NCI-H146 treated with DMSO at 0.1 percent for 48 hours (cell line): ENCODE measurements around the gene NEBL.
"Not testable (repeated sequence)": the region's sequence is repeated elsewhere in the genome, so short reads cannot be mapped to it uniquely, and the experiment has no call there.

ENCODE experiments used
- DNase-seq: peaks from one replicate; lab custom pipeline; 2025; ENCODE audit not compliant: unreplicated experiment; lab: John Stamatoyannopoulos, UW

Gene NEBL

DNA sequence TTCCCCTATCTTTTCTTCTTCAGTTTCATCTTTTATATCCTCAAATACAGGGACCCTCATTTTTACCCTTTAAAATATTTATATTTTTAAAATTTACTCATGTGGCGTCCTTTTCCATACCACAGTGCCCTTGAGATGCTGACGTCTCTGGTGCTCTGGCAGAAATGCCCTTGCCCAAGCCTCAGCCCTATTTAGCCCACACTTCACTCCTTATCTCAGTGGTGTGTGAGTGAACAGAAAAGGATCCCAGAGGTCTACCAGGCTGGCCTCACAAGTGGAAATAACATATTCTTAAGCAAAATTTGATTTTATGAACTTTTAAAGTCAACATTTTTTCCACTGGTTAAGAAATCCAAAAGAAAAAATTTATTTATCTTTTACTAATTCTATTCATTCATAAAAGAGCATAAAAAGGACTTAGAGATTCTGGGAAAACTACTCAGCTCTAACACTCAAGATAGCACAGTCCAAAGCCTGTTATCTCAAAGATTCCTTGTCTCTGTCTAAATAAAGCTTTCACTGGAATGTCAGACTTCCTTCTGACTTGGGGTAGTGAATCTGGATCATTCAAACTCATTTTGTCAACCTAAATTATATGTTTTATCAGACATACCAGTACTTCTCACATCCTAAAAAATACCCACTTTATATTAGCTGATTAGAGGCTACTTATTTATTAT, at the start of gene NEBL:
Gene NEBL, minus strand, starts transcription at position 166 of the 680 bp plus-strand sequence. Its CDS starts 106 bp downstream, at position 60.
- DNase-seq: no peak

DNA sequence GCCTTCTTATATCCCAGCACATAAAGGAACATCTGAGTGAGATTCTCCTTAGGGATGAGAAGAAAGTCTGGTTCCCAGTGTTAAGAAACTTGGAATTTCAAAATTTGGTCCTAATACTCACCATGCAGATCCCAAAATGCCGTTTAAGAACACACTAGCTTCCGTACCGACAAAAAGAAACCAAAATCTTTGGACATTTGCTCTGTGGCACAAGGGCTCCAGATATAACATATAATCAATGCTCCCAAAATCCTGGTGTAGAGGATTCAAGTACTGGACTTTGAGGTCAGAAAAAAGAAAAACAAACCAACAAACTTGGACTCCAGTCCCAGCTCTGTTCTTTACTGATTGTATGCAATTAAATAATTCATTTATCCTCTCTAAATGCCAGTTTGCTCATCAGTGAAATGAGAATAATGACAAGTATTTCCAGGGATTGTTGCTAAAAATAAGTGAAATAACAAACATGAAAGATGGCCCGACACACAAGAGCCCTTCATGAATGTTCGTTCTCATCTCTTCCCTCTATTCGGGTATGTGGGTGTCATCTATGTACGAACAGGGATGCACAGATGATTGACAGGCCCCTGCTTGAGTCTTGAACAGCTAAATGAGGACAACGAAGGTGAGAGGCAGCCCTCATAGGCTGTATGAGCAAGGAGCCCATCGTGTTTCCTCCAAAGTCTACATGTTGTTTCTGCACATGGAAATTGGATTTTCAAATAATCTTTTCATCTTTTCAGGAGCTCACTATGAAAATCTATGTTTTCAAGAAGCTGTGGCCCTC, 48.6 kb upstream of the NEBL start:
- no peak for DNase-seq

DNA sequence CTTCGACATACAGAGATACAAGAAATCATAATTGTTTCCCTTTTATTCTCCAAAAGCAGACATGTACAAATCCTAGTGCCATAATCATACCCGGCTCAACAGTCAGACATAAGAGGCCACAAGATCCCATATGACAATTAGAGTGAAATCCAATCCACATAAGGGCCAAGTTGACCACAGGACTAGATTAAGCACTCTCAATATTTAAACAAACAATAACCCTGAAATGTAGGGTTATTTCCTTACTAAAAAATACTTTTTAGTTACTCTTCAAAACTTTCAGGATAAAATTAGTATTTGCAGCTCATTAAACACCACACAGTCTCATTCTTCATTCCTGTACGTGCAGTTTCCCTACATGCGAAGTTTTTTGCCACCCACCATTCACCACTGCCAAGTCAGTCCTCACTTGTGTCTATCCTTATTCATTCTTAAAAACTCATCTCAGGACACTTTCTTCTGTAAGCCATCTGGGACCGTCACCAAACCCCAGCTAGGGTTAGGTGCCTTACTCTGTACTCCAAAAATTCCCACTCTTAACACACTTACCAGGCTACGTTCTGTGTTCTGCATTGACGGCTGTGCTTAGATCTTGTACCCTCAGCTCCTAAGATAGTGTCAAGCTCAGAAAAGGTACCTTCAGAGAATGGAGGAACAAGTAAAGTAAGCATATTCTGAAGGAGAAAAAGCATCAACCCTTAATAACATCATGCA, 47.8 kb upstream of the NEBL start:
- DNase-seq: no peak

- DNase-seq: not testable (repeated sequence)
Observed at GRCh38 chr10:20939414-20939813, 42.3 kb upstream of the NEBL start.

GRCh38 chr10:20936396-20936795, 39.3 kb upstream of the NEBL start:
- peak; percentile 76 for DNase-seq

- DNase-seq: no peak
Observed at GRCh38 chr10:20935931-20936330, 38.8 kb upstream of the NEBL start.

GRCh38 chr10:20935301-20935700, 38.2 kb upstream of the NEBL start:
- no peak for DNase-seq

DNA sequence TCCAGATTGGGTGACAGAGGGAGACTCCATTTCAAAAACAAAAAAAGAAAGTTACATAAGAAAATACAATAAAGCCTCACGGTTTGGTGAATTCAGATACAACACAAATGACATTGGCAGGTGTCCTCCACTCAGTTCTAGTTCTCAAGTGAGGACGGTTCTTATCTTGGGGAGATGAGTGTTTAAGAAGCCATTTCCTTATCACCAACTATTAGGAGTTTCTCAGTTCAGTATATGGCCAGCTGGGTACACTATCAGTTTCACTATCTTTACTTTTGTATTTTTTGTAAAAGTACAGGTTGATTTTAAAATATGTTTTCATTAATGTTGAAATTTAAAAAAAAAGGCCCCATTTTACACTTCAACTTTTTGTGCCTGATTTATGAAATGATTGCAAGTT, 36.6 kb upstream of the NEBL start:
- DNase-seq: no peak

- DNase-seq: no peak
Observed at GRCh38 chr10:20932606-20933126, 35.6 kb upstream of the NEBL start.

DNA sequence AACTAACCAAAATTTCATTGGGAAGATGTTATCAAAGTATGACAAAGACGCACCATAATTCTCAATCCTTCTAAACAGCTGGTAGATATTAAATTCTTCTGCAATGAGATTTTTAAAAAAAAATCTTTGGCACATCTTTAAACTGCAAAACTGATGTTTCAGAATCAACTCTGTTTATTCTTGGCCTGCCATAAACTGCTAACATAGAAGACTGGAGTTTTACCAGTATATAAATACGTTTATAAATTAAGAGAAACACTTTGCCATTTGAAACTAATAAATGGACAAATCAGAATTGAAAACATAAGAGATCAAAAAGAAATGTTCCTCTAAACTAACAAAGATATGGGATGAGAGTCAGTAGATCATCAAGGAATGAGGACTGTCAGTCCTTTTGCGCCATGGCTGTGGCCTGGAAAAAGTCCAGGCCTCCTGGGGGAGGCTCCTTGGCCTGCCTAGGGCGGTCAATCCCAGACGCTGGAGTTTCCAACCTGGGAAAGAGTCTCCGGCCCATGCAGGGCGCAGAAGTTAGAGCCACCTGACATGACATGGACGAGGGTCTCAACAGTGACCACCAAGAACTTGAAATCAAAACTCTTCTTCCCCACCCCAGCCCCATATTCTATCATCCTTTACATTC, 34.2 kb upstream of the NEBL start:
- DNase-seq: no peak

DNA sequence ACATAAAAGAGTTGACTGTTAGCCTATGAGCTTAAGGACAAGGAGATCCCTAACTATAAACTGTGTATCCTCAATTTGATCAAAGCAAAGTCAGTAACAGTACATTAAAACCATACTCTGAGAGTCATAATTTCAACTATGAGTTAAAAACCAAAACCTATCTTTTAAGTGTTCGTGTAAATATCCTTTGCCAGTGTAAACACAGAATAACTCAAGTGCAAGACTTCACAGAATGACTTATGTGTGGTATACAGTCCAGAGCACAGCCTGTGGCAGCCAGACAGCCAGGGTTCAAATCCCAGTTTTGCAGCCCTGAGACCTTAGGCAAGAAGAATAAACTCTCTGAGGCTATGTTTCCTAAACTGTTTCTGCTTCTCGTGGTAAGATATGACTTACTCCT, 30.3 kb upstream of the NEBL start:
- DNase-seq: no peak

DNA sequence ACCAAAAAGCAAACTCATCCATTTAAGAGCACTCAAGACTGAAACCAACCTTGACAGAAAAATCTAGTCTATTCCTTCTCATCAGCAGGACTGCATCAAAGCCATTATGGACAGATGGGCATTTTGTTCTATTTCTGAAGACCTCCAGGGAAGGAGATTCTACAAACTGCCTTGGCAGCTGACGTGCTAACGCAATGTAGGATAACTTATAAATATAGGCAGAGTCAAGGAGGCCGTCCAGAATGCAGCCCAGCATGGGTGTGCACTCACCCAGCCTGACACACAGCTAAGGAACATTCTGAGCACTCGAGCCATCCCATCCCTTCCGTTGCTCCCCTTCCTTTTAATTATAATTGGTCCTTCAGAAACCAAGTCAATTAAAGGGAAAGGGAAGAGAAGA, 25.3 kb upstream of the NEBL start:
- DNase-seq: no peak

GRCh38 chr10:20922033-20922432, 24.9 kb upstream of the NEBL start:
- DNase-seq: no peak

DNA sequence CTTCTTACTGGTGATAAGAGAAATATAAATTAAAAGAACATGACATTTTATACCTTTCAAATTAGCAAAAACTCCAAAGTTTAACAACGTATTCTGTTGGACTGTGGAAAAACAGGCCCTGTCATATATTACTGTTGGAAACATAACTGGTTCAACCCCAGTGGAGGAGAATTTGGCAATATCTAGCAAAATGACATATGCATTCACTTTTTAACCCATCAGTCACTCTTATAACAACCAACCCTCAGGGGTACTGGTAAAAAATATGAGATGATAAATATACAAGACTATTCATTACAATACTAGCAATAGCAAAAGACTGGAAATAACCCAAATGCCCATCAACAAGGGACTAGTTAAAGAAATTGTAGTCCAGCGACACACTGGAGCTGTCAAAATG, 22.9 kb upstream of the NEBL start:
- no peak for DNase-seq

DNA sequence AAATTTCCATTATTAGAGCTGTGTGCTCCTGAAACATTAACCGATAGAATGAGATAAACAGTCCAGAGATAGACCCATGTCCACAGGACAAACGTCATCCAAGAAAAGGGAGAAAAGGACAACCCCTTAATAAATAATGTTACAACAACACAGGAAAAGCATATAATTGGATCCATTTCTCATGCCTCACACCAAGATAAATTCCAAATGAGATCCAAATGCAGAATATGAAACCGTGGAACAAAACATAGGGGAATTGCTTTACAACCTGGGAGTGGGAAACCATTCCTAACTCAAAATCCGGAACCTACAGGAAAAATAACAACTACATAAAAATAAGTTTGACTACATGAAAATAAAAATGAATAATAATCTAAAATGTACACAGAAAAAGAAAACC, 22.4 kb upstream of the NEBL start:
- no peak for DNase-seq

DNA sequence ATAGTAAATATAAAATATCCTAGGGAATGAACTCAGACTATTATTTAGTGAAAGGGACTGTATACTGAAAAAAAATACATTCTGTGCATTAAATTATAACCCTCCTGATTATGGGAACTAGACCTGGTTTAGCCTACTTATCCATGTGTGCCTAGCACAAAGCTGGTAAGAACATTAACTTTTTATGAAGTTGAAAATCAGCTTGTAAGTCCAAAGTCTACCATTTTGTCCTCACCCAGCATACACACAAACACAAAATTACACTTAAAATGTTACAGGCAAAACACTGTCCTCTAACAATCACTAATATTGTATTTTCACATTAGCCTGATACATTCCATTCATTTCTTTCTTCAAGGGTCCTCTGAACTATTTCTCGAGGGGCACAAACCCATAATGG, 19.9 kb upstream of the NEBL start:
- DNase-seq: no peak

DNA sequence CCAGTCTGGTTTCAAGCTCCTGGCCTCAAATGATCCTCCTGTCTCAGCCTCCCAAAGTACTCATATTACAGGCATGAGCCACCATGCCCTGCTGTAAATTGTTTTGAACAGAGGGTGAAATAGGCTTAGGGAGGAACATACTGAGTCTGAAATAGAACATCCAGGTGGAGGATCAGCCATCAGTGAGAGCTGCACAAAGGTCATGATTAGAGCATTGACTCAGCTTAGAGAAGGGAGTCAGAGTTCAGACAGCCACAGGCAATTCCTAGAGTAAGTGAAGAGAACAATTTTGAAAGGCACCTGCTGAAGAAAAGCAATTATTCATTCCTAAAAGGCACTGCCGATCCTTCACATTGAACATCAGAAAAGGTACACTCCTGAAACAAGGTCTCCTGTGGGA, 15.9 kb upstream of the NEBL start:
- DNase-seq: no peak

DNA sequence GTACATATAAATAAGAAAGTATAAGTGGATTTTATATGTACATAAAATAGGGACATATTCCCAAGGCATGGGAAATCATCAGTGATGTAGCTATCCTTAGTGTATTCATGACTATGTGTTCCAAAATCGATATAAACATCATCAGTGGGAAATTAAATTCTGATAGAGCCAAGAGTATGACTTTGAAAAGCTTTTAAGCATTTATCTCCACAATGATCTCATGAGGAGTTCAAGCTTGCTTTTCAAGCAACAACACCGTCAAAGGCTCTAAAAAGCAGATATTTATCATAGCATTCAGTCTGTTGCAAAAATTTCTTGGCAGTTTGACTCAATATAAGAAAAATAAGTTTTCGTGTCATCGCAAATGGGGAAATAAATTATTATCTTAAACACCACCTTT, 14.5 kb upstream of the NEBL start:
- no peak for DNase-seq

GRCh38 chr10:20909801-20910200, 12.7 kb upstream of the NEBL start:
- no peak for DNase-seq

DNA sequence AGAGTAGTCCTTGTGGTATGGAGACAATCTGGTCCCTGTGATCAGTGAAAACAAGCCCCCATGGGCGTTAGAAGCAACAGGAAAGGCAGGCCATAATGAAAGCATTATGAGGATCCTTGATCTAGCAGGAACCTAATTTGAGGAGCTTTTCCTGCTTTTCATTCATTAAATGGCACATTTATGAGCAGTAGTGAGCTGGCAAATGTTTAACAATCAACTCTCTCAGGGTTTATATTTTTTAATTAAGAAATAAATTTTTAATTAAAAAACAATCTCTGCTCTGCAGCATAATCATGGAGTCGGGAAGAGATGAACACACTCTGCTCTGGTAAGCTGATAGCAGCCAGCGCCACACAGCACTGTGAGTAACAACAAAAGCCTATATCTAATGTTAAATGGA, 11.3 kb upstream of the NEBL start:
- no peak for DNase-seq

- DNase-seq: no peak
Observed at GRCh38 chr10:20903635-20904390, 6.7 kb upstream of the NEBL start.
